Middle frontal gyrus (tissue), 1 donor: ENCODE results near the gene HYCC1.
"Not testable (repeated sequence)": the region's sequence is repeated elsewhere in the genome, so short reads cannot be mapped to it uniquely, and the experiment has no call there.

Source experiments
- DNase-seq: peaks from one replicate; pipeline ENCODE4 v3.0.0-alpha.2; 2015; ENCODE audit warnings: low spot score; ENCODE audit errors: extremely low spot score

HYCC1 gene

DNA sequence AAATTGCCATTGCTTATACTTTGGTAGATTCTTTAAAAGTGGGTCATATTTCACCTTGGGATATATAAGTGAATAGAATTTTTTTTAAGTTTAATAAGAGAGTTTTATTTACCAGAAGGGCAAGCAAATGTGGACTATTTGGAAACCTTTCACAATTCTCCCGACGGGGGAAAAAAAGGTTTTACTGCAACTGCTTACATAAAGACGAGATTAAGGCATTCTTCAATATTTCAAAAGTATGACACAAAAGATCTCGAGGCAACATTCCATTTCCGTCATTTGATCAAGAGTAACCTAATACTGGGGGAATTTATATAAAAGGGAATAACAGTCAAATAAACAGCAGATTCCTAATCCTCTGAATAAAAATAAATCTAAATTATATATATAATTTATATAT, 28.5 kb downstream of the HYCC1 start:
- no peak for DNase-seq

DNA sequence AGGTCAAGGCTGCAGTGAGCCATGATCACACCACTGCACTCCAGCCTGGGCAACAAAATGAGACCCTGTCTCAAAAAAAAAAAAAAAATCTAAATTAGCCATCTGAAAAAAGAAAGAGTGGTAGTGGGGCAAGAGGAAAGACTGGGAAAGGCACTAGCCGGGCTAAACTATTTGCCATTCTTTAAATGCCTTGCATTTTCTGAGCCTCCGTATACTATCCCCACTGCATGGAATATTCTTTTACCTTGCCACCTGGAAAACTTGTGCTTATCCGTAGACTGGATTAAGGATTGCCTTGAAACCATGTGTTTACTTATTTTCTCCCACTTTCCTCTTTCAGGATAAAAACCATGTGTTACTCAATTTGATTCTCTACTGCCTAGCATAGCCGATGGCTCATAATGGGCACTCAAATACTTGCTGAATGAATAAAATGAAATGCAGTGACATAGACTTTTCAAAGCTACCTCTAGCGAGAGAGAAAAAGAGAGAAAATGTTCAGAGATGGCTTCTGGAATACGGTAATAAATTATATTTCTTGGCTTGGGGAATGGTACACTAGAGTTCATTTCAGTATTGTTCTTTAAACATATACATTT, 30.6 kb downstream of the HYCC1 start:
- DNase-seq, result no peak

- no peak for DNase-seq
Observed at GRCh38 chr7:22980422-22980821, 33.5 kb downstream of the HYCC1 start.

DNA sequence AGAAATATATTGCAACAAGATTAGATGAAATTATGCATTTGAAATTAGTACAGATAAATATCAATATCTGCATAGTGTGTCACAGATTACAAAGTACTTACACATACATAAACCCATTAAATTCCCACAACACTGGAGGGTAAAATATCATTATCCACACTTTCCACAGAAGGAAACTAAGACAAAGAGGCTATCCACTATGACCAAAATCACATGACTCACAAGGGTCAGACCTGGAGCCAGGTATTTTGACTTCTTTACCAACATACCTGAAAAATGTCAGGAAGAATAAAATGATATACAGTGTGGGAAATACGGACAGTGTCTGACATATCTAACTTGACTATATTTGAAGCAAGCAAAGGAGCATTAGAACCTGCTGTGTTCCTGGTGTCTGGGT, 34.1 kb downstream of the HYCC1 start:
- DNase-seq, result no peak

GRCh38 chr7:22979251-22979650, 34.7 kb downstream of the HYCC1 start:
- no peak for DNase-seq

DNA sequence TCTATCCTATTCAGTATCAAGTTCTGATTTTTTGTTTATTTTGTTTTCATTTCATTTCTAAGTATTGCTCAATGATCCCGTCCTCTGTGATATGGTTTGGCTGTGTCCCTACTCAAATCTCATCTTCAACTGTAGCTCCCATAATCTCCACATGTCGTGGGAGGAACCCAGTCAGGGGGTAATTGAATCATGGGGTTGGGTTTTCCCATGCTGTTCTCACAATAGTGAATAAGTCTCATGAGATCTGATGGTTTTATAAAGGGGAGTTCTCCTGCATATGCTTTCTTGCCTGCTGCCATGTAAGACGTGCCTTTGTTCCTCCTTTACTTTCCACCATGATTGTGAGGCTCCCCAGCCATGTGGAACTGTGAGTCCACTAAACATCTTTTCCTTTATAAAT, 39.3 kb downstream of the HYCC1 start:
- not testable (repeated sequence) for DNase-seq

DNA sequence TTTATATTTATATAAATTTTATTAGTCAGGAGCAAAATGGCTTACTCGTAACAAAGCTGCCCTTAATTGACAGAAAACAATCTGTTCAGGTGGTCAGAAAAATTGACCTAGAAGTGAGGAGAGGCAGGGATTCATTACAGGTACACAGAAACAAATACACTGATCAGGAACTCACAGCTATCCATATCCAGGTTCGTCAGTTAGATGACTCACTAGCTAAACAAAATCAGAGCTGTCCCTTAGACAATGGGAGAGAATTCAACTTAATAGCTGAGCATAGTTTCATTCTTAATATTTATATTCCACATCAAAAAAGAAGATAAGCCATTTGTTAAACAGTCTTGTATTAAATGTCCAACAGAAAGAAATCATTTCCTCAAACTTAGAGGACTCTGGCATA, 41.7 kb downstream of the HYCC1 start:
- DNase-seq, result no peak

- DNase-seq, result no peak
Observed at GRCh38 chr7:22969010-22969431, 44.9 kb downstream of the HYCC1 start.
